SK-N-MC (cell line): ENCODE results near the gene ITGA8.

Experiments
- DNase-seq: peaks from one replicate; pipeline ENCODE4 v3.0.0-alpha.2; 2011; ENCODE audit warnings: low read depth, low spot score
- H3K27ac ChIP-seq: fragments of 200-600 bp; sonication (generic); 2 replicates; pipeline ENCODE4 v1.5.1; 2016; ENCODE audit warnings: mixed run types
- H3K36me3 ChIP-seq: fragments of 200-600 bp; sonication (generic); 2 replicates; pipeline ENCODE4 v1.6.1; 2017; ENCODE audit warnings: antibody characterized with exemption, low read length, mixed read lengths; ENCODE audit not compliant: insufficient read depth
- H3K4me3 ChIP-seq: fragments of 200-600 bp; sonication (generic); 2 replicates; pipeline ENCODE4 v1.5.1; 2016
- H3K9ac ChIP-seq: fragments of 200-600 bp; sonication (generic); 2 replicates; pipeline ENCODE4 v1.8.0; 2017; ENCODE audit warnings: mixed run types, mixed read lengths; ENCODE audit not compliant: insufficient read length
- H3K9me3 ChIP-seq: fragments of 200-600 bp; sonication (generic); 2 replicates; pipeline ENCODE4 v1.6.1; 2017; ENCODE audit warnings: low read depth, mild to moderate bottlenecking, antibody characterized with exemption, low read length, moderate library complexity, mixed read lengths
- EZH2 ChIP-seq: fragments of 200-600 bp; sonication (generic); IDR thresholded peaks from one replicate; pipeline ENCODE4 v1.6.1; 2017; ENCODE audit warnings: antibody characterized with exemption
- FOXP2 ChIP-seq: optimal IDR thresholded peaks from 2 replicates; pipeline ENCODE3; 2011; ENCODE audit warnings: mild to moderate bottlenecking, moderate library complexity; ENCODE audit not compliant: insufficient read depth; ENCODE audit errors: extremely low read length, control extremely low read depth
- POLR2AphosphoS5 ChIP-seq: IDR thresholded peaks from 2 replicates; pipeline ENCODE4 v1.6.1; 2012; ENCODE audit warnings: mild to moderate bottlenecking, low read depth, low read length, borderline replicate concordance

ITGA8 gene

GRCh38 chr10:15473396-15473767 is 246.3 kb downstream of the ITGA8 start:
- H3K27ac ChIP-seq = no peak overlapping the region
- no peak overlapping the region for H3K4me3 ChIP-seq
- no peak for DNase-seq
- H3K9ac ChIP-seq = no peak overlapping the region
- H3K9me3 ChIP-seq = no peaks in the 10 kb centered on the region
- no peak for TF ChIP-seq POLR2AphosphoS5
- no peak for TF ChIP-seq EZH2
- TF ChIP-seq FOXP2 = no peak
- no peaks in the 10 kb centered on the region for H3K36me3 ChIP-seq

GRCh38 chr10:15472431-15473395 is 247.0 kb downstream of the ITGA8 start:
- DNase-seq = no peak
- Histone ChIP-seq H3K4me3 (no peak overlapping the region), H3K9ac (no peak overlapping the region), H3K9me3 (no peaks in the 10 kb centered on the region), H3K36me3 (no peaks in the 10 kb centered on the region), H3K27ac (no peak overlapping the region)
- TF ChIP-seq FOXP2 = no peak
- no peak for TF ChIP-seq POLR2AphosphoS5
- TF ChIP-seq EZH2 = no peak

DNA sequence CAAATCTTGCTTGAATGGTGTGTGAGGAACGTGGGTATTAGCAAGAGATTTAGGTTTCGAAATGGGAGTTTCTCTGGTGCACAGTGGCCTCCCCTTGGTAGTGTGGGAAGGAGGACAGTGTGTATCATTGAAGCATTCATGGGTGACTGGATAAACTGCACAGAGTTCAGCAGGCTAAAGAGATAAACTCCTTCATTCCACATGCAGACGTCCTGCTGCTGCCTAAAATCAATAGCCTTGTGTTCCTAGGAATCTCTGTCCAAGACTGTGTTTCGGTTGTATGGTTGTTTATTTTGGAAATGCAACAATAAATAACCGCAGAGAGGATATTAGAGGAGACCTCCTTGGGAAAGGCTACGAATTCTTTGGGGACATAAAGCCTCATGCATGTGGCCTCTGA is 247.7 kb downstream of the ITGA8 start:
- no peak for DNase-seq
- Histone ChIP-seq H3K9me3 (no peaks in the 10 kb centered on the region), H3K36me3 (no peaks in the 10 kb centered on the region), H3K9ac (no peak overlapping the region), H3K4me3 (no peak overlapping the region), H3K27ac (no peak overlapping the region)
- no peak for TF ChIP-seq FOXP2
- no peak for TF ChIP-seq POLR2AphosphoS5
- TF ChIP-seq EZH2 = no peak

DNA sequence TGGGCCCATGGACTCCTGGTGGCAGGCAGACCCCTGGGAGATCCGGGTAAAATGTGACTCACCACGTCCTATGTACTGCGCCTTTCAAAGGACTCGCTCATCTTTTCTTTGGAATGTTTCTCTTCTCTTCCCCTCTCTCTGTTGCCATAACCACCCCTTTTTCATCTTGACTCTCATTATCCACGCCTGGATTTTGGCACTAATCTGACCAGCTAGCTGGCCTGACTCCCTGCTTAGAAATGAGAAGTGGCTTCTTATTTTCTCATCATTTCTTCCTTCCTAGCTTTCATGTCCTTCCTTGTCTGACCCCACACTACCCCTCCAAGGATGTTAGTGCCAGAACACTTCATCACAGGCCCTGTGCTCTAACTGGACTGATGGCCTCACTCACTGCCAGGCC is 250.6 kb downstream of the ITGA8 start:
- Histone ChIP-seq H3K36me3 (no peaks in the 10 kb centered on the region), H3K4me3 (no peak overlapping the region), H3K9me3 (no peaks in the 10 kb centered on the region), H3K27ac (no peak overlapping the region), H3K9ac (no peak overlapping the region)
- TF ChIP-seq EZH2 (no peak), POLR2AphosphoS5 (no peak), FOXP2 (no peak)
- no peak for DNase-seq

DNA sequence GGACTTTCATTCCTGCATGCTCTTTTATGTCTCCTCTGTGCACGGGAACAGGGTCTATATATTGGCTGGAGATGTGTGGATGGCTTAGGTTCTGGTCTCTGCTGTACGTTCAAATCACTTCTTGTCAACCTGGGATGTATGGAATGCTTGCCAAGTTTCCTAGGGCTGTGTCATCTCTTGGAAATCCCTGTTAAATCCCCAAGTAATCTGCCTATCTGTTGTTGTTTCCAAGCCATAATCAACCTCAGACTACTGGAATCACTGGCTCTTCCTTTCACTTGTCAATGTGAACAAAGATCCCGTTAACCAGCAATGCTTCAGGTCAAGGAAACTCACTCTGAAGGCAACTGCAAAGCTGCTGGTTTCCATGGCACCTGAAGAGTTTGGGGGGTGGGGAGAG is 255.3 kb downstream of the ITGA8 start:
- H3K9ac ChIP-seq = no peak overlapping the region
- no peaks in the 10 kb centered on the region for H3K9me3 ChIP-seq
- H3K36me3 ChIP-seq = no peaks in the 10 kb centered on the region
- no peak for TF ChIP-seq FOXP2
- no peak for TF ChIP-seq POLR2AphosphoS5
- TF ChIP-seq EZH2 = no peak
- no peak overlapping the region for H3K4me3 ChIP-seq
- H3K27ac ChIP-seq = no peak overlapping the region
- DNase-seq = no peak
